Naive thymus-derived CD4-positive, alpha-beta T cell (primary cell): ENCODE results near the gene COPS3. TPM values are rescaled to one million over a fixed set of nuclear protein-coding genes. Genes with fewer than 3 reads are reported as not detected.

Experiments used
- ATAC-seq: fragments of 150-1000 bp; cut with Tn5 transposase; 2 replicates; pipeline ENCODE4 v1.10.0; 2021; ENCODE audit warnings: mild to moderate bottlenecking, moderate library complexity
- CTCF ChIA-PET: fragments of 350-600 bp; sonication (Branson Sonifier 250); formaldehyde crosslinking; loops from one replicate; lab custom pipeline; 2021; ENCODE audit warnings: antibody characterized with exemption; lab: Charles Lee
- POLR2A ChIA-PET: fragments of 350-600 bp; sonication (Branson Sonifier 250); formaldehyde crosslinking; loops from one replicate; lab custom pipeline; 2021; ENCODE audit warnings: antibody characterized with exemption, inconsistent platforms; lab: Charles Lee
- DNase-seq, 9 donors: peaks; one replicate each; pipeline versions ENCODE4 v3.0.0 to v3.0.0-alpha.2; 2020 to 2022; ENCODE audit warnings: mixed read lengths in 1 of 9
- H3K27ac ChIP-seq: one replicate; pipeline ENCODE4 v1.7.0; 2013; ENCODE audit warnings: mild to moderate bottlenecking, low read depth, low read length, moderate library complexity
- H3K27me3 ChIP-seq, 2 donors: one replicate each; pipeline ENCODE4 v1.7.0; 2013; ENCODE audit warnings: low read length in 2 of 2, mild to moderate bottlenecking in 2 of 2, moderate library complexity in 2 of 2; ENCODE audit not compliant: control insufficient read depth in 2 of 2, insufficient read depth in 2 of 2
- H3K36me3 ChIP-seq, 3 experiments: 1 replicate in 2 of 3; 2 replicates in 1 of 3; pipeline ENCODE4 v1.7.0; 2013; ENCODE audit warnings: low read length in 3 of 3, mild to moderate bottlenecking in 3 of 3, moderate library complexity in 1 of 3; ENCODE audit not compliant: insufficient read depth in 3 of 3, control insufficient read depth in 2 of 3
- H3K4me1 ChIP-seq, 2 donors: one replicate each; pipeline ENCODE4 v1.7.0; 2013; ENCODE audit warnings: low read length in 2 of 2, mild to moderate bottlenecking in 2 of 2, moderate library complexity in 1 of 2; ENCODE audit not compliant: control insufficient read depth in 2 of 2, insufficient read depth in 2 of 2
- H3K4me3 ChIP-seq: 2 replicates; pipeline ENCODE4 v1.7.0; 2013; ENCODE audit warnings: mild to moderate bottlenecking, low read length
- H3K9me3 ChIP-seq, 3 experiments: 1 replicate in 2 of 3; 2 replicates in 1 of 3; pipeline ENCODE4 v1.7.0; 2013; ENCODE audit warnings: low read length in 3 of 3; ENCODE audit not compliant: control insufficient read depth in 2 of 3
- H3K27ac Mint-ChIP-seq, 9 donors: one replicate each; pipeline ENCODE4 v1.8.0; 2020 to 2022; ENCODE audit warnings: mixed read lengths in 9 of 9, mild to moderate bottlenecking in 8 of 9, moderate library complexity in 5 of 9, inconsistent platforms in 2 of 9
- H3K27me3 Mint-ChIP-seq, 5 donors: one replicate each; pipeline ENCODE4 v1.8.0; 2021 to 2022; ENCODE audit warnings: mixed read lengths in 5 of 5, mild to moderate bottlenecking in 1 of 5
- H3K36me3 Mint-ChIP-seq, 5 donors: one replicate each; pipeline ENCODE4 v1.8.0; 2020 to 2022; ENCODE audit warnings: mixed read lengths in 5 of 5, mild to moderate bottlenecking in 3 of 5, inconsistent platforms in 1 of 5
- H3K4me1 Mint-ChIP-seq, 7 donors: one replicate each; pipeline ENCODE4 v1.8.0; 2020 to 2022; ENCODE audit warnings: mixed read lengths in 7 of 7, mild to moderate bottlenecking in 3 of 7, inconsistent platforms in 1 of 7
- H3K4me3 Mint-ChIP-seq, 10 donors: one replicate each; pipeline ENCODE4 v1.8.0; 2020 to 2022; ENCODE audit warnings: mild to moderate bottlenecking in 10 of 10, mixed read lengths in 10 of 10, moderate library complexity in 6 of 10, inconsistent platforms in 2 of 10
- H3K9me3 Mint-ChIP-seq, 11 donors: one replicate each; pipeline ENCODE4 v1.8.0; 2020 to 2022; ENCODE audit warnings: mixed read lengths in 11 of 11, mild to moderate bottlenecking in 4 of 11, inconsistent platforms in 1 of 11, moderate library complexity in 1 of 11
- intact Hi-C, 2 donors: fragments of 100-400 bp; cut with micrococcal nuclease; formaldehyde crosslinking; loops; one replicate each; pipeline ENCODE4 v1.15.1; 2023
- polyA plus RNA-seq, 2 donors: library from polyadenylated mRNA; unstranded; fragments of 300-500 nt; fragmentation: Illumina TruSeq; gene quantifications; one replicate each; pipeline ENCODE4 v1.2.3, GENCODE V29; 2021
- total RNA-seq, 6 experiments: library from RNA in 5 of 6; stranded (reverse) in 5 of 6; gene quantifications; 1 replicate in 5 of 6; 2 replicates in 1 of 6; pipeline ENCODE4 v1.2.3 and lab custom pipeline; 2021 to 2026

COPS3 gene
- total and polyA plus RNA-seq, 7 experiments from 2014 or later = 44.7 to 98.7 (median 76.5) TPM

DNA sequence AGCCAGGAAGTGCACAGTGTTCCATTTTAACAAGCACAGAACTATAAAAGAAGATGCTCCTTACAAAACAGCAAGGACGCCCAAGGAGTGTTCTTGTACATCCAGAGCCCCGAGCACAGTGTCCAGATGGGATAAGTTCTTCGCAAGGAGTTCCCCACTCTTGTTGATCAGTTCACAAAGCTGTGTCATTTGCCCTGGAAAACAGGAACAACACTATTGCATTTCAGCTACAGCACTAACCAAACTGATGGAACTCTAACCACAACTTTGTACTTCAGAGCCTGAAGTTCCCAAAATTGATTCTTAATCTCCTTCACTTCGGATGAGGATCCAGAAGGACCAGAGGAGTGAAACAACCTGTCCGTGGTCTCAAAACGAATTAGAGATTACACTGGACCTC is 5.1 kb downstream of the COPS3 start:
- no peak overlapping the region for H3K27ac Mint-ChIP-seq
- ChIA-PET CTCF (interaction anchor here (1.2 kb wide), 1 partner anchor 235 kb away, joined by 3 read pairs; no protein-coding TSS in a partner anchor), POLR2A (interaction anchor here (0.6 kb wide), 1 partner anchor 9 kb away, joined by 5 read pairs; no protein-coding TSS in a partner anchor)
- H3K36me3 ChIP-seq = peaks cover 0 to 42% (median 0%) of the 10 kb centered on the region in 3 experiments
- H3K9me3 Mint-ChIP-seq = no peaks in the 10 kb centered on the region
- H3K27me3 Mint-ChIP-seq = no peaks in the 10 kb centered on the region
- no peak overlapping the region for H3K27ac ChIP-seq
- H3K4me1 Mint-ChIP-seq = peaks cover 13 to 50% (median 33%) of the 10 kb centered on the region in 7 donors
- no peaks in the 10 kb centered on the region for H3K9me3 ChIP-seq
- no peak for ATAC-seq
- DNase-seq = no peak
- no peaks in the 10 kb centered on the region for H3K27me3 ChIP-seq
- peaks cover 0 to 13% (median 4%) of the 10 kb centered on the region in 5 donors for H3K36me3 Mint-ChIP-seq
- peaks cover 12 to 17% of the 10 kb centered on the region in 2 donors for H3K4me1 ChIP-seq
- intact Hi-C loops = no loop called here
- H3K4me3 ChIP-seq = no peak overlapping the region
- no peak overlapping the region for H3K4me3 Mint-ChIP-seq

- peaks cover 0 to 77% (median 12%) of the 10 kb centered on the region in 3 experiments for H3K36me3 ChIP-seq
- intact Hi-C loops = loop anchor here (1.0 to 5.0 kb wide), 2 partner anchors 42 to 43 kb away; no protein-coding TSS in a partner anchor
- no peaks in the 10 kb centered on the region for H3K4me1 ChIP-seq
- H3K27me3 Mint-ChIP-seq = no peaks in the 10 kb centered on the region
- H3K4me1 Mint-ChIP-seq = peaks cover 0 to 12% (median 6%) of the 10 kb centered on the region in 7 donors
- H3K27ac ChIP-seq = no peak overlapping the region
- ChIA-PET POLR2A (no interaction called here), CTCF (interaction anchor here (0.7 to 1.0 kb wide), 5 partner anchors 11 to 62 kb away, joined by 3 to 6 read pairs (median 3); partner anchors contain the start of gene COPS3)
- H3K9me3 Mint-ChIP-seq = no peaks in the 10 kb centered on the region
- H3K4me3 ChIP-seq = no peak overlapping the region
- H3K36me3 Mint-ChIP-seq = peaks cover 0 to 27% (median 14%) of the 10 kb centered on the region in 5 donors
- no peak for ATAC-seq
- DNase-seq = peak in 2 of 9 donors; percentile 10 to 13
- H3K27me3 ChIP-seq = no peaks in the 10 kb centered on the region
- no peak overlapping the region for H3K27ac Mint-ChIP-seq
- no peak overlapping the region for H3K4me3 Mint-ChIP-seq
- no peaks in the 10 kb centered on the region for H3K9me3 ChIP-seq
Observed at GRCh38 chr17:17269926-17270773, 10.9 kb downstream of the COPS3 start.

DNA sequence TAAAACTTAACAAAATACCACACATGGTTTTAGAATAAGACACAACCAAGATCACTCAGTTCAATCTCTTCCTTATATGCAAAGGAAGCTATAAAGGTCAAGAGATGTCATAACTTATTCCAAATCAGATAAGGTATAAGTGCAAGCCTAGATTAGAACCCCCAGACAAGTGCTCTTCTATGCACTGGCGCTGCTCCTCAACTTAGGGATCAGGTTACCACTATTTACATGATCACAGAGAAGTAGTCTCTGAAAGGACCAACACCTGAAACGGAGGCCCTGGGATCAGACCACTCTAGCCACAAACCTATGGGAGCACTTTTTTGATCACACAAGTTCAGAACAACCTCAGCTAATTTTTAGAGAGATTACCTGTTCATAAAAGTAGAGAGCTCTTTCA is 16.6 kb downstream of the COPS3 start:
- ChIA-PET POLR2A (interaction anchor here (0.7 kb wide), 1 partner anchor 24 kb away, joined by 3 read pairs; no protein-coding TSS in a partner anchor), CTCF (interaction anchor here (0.7 to 1.5 kb wide), 2 partner anchors 9 to 77 kb away, joined by 3 read pairs; no protein-coding TSS in a partner anchor)
- no peak overlapping the region for H3K27ac Mint-ChIP-seq
- Histone ChIP-seq H3K27ac (no peak overlapping the region), H3K36me3 (peaks cover 20 to 71% (median 23%) of the 10 kb centered on the region in 3 experiments), H3K9me3 (no peaks in the 10 kb centered on the region), H3K27me3 (no peaks in the 10 kb centered on the region), H3K4me3 (no peak overlapping the region), H3K4me1 (no peaks in the 10 kb centered on the region)
- H3K36me3 Mint-ChIP-seq = peaks cover 0 to 37% (median 18%) of the 10 kb centered on the region in 5 donors
- no peaks in the 10 kb centered on the region for H3K9me3 Mint-ChIP-seq
- no peak overlapping the region for H3K4me3 Mint-ChIP-seq
- H3K4me1 Mint-ChIP-seq = peaks cover 0 to 4% (median 0%) of the 10 kb centered on the region in 7 donors
- ATAC-seq (no peak), DNase-seq (no peak)
- no peaks in the 10 kb centered on the region for H3K27me3 Mint-ChIP-seq
- intact Hi-C loops = no loop called here

DNA sequence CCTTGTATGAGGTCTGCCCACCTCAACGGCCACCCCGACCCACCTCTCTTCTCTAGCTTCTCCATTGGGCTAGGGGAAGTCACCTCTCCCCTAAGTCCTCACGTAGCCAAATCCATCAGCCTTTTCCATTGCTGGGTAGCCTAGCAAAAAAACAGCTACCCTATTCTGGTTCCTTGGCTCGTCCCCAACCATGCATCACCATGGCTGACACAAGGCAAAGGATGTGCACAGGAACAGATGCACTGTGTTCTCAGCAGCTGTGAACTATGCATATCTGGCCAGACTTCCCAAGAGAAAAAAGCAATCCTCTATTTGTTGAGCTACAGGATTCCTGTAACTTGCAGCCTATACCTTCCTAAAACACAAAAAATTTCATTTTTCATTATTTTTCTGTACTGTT is 22.0 kb downstream of the COPS3 start:
- Histone ChIP-seq H3K4me1 (no peaks in the 10 kb centered on the region), H3K27ac (no peak overlapping the region), H3K36me3 (peaks cover 11 to 71% (median 15%) of the 10 kb centered on the region in 3 experiments), H3K4me3 (no peak overlapping the region), H3K27me3 (no peaks in the 10 kb centered on the region), H3K9me3 (no peaks in the 10 kb centered on the region)
- ChIA-PET POLR2A (interaction anchor here (1.4 kb wide), 1 partner anchor 22 kb away, joined by 3 read pairs; the partner anchor contains the start of gene COPS3), CTCF (interaction anchor here (0.7 kb wide), 1 partner anchor 277 kb away, joined by 3 read pairs; no protein-coding TSS in a partner anchor)
- Mint-ChIP-seq H3K36me3 (peaks cover 0 to 53% (median 26%) of the 10 kb centered on the region in 5 donors), H3K27me3 (no peaks in the 10 kb centered on the region), H3K4me3 (no peak overlapping the region), H3K27ac (peak overlapping the region in 3 of 9 donors; percentile 32 to 85 (median 60)), H3K9me3 (peaks cover 0 to 2% (median 0%) of the 10 kb centered on the region in 11 donors), H3K4me1 (no peaks in the 10 kb centered on the region)
- DNase-seq (no peak), ATAC-seq (no peak)
- intact Hi-C loops = no loop called here

- Histone ChIP-seq H3K4me3 (no peak overlapping the region), H3K9me3 (no peaks in the 10 kb centered on the region), H3K27ac (no peak overlapping the region), H3K27me3 (no peaks in the 10 kb centered on the region), H3K36me3 (peaks cover 11 to 76% (median 12%) of the 10 kb centered on the region in 3 experiments), H3K4me1 (peaks cover 0 to 3% of the 10 kb centered on the region in 2 donors)
- Mint-ChIP-seq H3K27me3 (no peaks in the 10 kb centered on the region), H3K27ac (peak overlapping the region in 2 of 9 donors; percentile 38 to 65), H3K4me3 (no peak overlapping the region), H3K36me3 (peaks cover 0 to 54% (median 31%) of the 10 kb centered on the region in 5 donors), H3K9me3 (peaks cover 0 to 2% (median 0%) of the 10 kb centered on the region in 11 donors), H3K4me1 (peaks cover 0 to 5% (median 0%) of the 10 kb centered on the region in 7 donors)
- ATAC-seq = no peak
- DNase-seq = no peak
- ChIA-PET POLR2A (interaction anchor here (1.4 kb wide), 1 partner anchor 23 kb away, joined by 3 read pairs; the partner anchor contains the start of gene COPS3), CTCF (no interaction called here)
- intact Hi-C loops = no loop called here
Observed at GRCh38 chr17:17258011-17258410, 23.0 kb downstream of the COPS3 start.

DNA sequence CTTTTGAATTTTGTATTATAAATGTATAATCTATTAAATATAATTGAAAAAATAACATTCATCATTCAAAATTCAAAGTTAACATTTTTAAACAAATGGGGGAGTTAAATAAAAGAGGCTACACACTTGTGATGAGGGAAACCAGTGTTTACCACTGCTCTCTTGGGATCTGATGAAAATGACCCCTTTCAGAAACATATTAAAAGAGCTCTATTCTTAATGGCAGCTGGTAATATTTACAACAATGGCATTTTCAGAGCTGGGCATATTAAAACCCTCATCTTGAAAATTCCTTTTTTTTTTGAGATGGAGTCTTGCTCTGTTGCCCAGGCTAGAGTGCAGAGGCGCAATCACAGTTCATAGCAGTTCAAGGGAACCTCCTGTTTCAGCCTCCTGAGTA is 24.7 kb downstream of the COPS3 start:
- no peaks in the 10 kb centered on the region for H3K27me3 ChIP-seq
- H3K9me3 Mint-ChIP-seq = peaks cover 0 to 2% (median 0%) of the 10 kb centered on the region in 11 donors
- peak overlapping the region in 1 of 9 donors; percentile 43 for H3K27ac Mint-ChIP-seq
- ATAC-seq (no peak), DNase-seq (no peak)
- no peaks in the 10 kb centered on the region for H3K9me3 ChIP-seq
- H3K4me1 ChIP-seq = peaks cover 0 to 3% of the 10 kb centered on the region in 2 donors
- ChIA-PET CTCF (interaction anchor here (0.6 to 0.7 kb wide), 2 partner anchors 101 to 301 kb away, joined by 3 to 4 read pairs; no protein-coding TSS in a partner anchor), POLR2A (interaction anchor here (0.6 kb wide), 1 partner anchor 19 kb away, joined by 3 read pairs; the partner anchor contains the start of gene FLCN)
- H3K4me3 Mint-ChIP-seq = no peak overlapping the region
- peaks cover 6 to 84% (median 7%) of the 10 kb centered on the region in 3 experiments for H3K36me3 ChIP-seq
- peaks cover 0 to 5% (median 0%) of the 10 kb centered on the region in 7 donors for H3K4me1 Mint-ChIP-seq
- H3K27me3 Mint-ChIP-seq = no peaks in the 10 kb centered on the region
- no peak overlapping the region for H3K27ac ChIP-seq
- intact Hi-C loops = no loop called here
- peaks cover 0 to 54% (median 31%) of the 10 kb centered on the region in 5 donors for H3K36me3 Mint-ChIP-seq
- H3K4me3 ChIP-seq = no peak overlapping the region
